ENCODE data around the gene VCL.

DNA sequence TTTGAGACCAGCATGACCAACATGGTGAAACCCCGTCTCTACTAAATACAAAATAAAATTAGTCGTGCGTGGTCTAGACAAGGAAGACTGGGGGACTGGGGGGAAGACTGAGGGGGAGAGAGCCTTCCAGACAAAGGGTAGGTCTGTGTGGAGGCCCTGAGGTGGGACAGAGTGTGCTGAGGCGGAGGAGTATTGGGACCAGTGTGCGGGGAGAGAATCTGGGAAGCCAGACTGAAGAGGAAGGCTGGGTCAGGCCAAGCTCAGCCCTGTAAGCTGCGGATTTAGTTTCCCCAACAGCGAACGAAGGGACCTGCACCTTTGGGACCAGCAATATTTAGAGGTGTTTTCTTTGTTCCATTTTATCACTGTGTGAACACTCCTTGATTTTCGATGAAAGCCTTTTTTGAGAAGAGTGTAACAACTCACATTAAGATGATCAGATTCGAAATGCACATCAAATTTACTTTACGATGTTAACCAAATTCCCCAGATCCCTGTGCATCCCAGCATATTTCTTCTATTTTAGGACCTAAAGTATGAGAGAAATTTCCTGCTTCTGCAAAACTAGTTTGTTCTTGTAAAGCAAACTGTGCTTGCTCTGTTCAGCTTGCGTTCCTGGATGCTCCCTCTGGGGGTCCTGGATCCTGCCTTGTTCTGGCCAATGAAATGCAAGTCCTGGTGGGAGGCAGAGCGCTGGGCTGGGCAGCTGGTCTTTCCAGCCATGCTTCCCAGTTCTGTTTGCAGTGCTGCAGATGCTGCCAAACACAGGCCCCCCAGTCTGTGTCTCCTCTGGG, 47.6 kb upstream of the VCL start:
- TF ChIP-seq, protein P1, sequence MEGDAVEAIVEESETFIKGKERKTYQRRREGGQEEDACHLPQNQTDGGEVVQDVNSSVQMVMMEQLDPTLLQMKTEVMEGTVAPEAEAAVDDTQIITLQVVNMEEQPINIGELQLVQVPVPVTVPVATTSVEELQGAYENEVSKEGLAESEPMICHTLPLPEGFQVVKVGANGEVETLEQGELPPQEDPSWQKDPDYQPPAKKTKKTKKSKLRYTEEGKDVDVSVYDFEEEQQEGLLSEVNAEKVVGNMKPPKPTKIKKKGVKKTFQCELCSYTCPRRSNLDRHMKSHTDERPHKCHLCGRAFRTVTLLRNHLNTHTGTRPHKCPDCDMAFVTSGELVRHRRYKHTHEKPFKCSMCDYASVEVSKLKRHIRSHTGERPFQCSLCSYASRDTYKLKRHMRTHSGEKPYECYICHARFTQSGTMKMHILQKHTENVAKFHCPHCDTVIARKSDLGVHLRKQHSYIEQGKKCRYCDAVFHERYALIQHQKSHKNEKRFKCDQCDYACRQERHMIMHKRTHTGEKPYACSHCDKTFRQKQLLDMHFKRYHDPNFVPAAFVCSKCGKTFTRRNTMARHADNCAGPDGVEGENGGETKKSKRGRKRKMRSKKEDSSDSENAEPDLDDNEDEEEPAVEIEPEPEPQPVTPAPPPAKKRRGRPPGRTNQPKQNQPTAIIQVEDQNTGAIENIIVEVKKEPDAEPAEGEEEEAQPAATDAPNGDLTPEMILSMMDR (IDR thresholded peaks at IDR 0.05), result no peak
- TF ChIP-seq POLR2A (IDR thresholded peaks at IDR 0.05), result no peak

Data from thyroid gland (tissue), 4 donors.